ENCODE data around the gene SLC27A4.

DNA sequence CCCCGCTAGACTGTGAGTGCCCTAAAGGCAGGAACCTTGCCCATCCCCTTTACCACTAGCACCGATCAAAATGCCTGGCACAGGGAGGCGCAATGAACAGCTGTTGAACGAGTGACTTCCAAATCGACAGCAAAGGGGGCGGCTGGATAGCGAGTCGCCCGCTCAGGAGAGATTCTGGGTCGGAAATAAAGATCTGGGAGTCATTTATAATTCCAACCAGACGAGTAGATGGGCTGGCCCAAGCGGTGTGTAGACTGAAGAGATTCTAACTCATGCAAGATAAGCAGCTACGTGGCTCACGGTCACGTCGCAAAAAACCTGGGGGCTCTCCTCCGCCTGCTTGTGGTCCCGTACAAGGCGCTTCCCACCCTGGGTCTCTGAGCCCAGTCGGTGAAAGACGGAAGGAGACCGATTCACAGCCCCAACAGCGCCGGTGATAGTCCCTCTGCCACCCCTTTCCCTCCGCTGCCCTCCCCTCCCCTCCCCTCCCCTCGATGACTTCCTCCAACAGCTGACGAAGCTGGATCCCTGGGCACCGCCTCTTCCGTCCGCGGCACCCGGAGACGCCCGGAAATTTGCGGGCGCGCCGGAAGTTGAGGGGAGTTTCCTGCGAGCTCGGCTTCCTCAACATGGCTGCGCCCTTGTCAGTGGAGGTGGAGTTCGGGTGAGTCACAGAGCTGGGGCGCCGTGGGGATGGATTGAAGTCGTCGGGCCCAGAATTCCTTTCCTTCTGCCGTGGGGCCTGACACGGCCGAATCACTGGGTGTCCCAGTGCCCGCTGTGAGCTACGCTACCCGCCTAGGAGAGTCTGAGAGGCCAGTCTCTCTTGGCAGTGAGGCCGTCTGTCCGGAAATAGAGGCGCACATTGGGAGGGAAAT is 30.7 kb downstream of the SLC27A4 start, which contains the start of gene URM1:
- TF ChIP-seq CTCF (IDR thresholded peaks at IDR 0.05) (no peak), POLR2A (IDR thresholded peaks at IDR 0.05) (peak; percentile 43 to 66), POLR2AphosphoS5 (IDR thresholded peaks at IDR 0.05) (peak in 2 of 3 donors; percentile 36 to 80)
